Diencephalon (tissue), 1 donor: ENCODE results near the gene ANGEL1. TPM values are rescaled to one million over a fixed set of nuclear protein-coding genes. Genes with fewer than 3 reads are reported as not detected.

ENCODE experiments used
- total RNA-seq: library from RNA; depleted of rRNA; stranded (reverse); fragments of >200 nt; gene quantifications from one replicate; pipeline ENCODE4 v1.2.3, GENCODE V29; 2014

Gene ANGEL1, protein sequence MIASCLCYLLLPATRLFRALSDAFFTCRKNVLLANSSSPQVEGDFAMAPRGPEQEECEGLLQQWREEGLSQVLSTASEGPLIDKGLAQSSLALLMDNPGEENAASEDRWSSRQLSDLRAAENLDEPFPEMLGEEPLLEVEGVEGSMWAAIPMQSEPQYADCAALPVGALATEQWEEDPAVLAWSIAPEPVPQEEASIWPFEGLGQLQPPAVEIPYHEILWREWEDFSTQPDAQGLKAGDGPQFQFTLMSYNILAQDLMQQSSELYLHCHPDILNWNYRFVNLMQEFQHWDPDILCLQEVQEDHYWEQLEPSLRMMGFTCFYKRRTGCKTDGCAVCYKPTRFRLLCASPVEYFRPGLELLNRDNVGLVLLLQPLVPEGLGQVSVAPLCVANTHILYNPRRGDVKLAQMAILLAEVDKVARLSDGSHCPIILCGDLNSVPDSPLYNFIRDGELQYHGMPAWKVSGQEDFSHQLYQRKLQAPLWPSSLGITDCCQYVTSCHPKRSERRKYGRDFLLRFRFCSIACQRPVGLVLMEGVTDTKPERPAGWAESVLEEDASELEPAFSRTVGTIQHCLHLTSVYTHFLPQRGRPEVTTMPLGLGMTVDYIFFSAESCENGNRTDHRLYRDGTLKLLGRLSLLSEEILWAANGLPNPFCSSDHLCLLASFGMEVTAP
- 12.2 TPM for total RNA-seq

DNA sequence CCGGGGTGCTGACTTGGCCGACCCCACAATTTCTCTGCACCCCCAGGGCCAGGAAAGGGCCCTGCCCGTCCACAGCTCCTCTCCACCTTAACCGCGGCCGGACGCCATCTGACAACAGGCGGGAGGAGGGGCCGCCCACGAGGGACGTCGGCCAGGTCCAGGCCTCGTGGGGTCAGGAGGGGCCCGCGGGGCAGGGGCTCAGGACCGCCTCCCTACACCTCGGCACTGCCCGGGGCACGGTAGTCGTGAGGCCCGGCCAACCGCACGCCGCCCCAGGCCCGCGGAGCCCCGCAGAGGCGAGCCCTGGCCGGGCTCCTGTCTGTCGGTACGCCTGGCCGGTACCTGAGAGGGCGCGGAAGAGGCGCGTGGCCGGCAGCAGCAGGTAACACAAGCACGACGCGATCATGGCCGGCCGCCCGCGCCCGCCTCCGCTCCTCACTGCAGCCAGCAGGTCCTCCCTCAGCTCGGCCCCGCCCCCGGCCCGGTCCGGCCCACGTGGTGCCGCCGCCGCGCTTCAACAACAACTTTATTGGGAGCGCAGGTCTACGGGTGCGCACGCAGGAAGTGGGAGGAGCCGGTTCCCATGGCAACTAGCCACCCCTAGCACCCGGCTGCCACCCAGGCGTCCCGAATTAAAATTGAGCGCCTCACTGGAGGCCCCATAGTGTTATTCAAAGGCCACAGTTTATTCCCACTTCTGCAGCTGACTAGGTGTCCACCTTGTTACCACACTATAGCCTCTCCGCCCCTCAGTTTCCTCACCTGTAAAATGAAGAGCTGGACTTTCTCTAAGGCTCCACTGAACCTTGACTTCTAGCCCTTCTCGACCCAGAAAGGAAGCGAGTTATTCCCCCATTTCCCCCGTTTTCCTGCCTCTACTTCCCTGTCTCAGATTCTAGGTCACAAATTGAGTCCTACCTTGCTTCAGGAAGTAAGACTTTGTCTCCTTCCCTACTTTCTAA is at the start of gene ANGEL1:
ANGEL1 (minus strand) TSS at position 461 of the 962 bp plus-strand sequence; CDS start at position 406, 55 bp downstream.

DNA sequence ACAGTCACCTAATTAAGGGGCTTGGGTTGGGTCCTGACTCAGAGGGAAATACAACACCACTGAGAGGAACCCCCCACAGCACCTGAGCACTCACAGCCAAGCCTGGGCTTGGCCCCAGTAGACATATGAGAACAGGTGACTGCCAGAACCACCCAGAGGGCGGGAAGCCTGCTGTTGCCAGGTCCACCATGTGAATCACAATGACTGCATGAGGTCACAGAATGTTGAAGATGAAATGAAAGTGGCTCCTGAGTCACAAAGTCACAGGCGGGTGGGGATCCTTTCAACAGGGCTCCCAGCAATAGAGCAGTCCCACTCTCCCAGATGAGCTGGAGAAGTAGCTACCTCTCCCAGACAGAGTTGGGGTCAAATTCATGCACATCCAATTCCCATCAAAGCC is 13.4 kb upstream of the ANGEL1 start, which contains the start of gene LRRC74A:
LRRC74A (plus strand) TSS at position 287 of the 400 bp plus-strand sequence. CDS start 290 bp downstream, outside the sequence.

GRCh38 chr14:76761136-76761959 is 51.3 kb downstream of the ANGEL1 start, which contains the start of gene VASH1:
Gene VASH1, plus strand, starts transcription at chr14:76761468. Its CDS starts 1,354 bp downstream, at chr14:76762822.

Other genes starting within 250 kb of the ANGEL1 start
- 39.9 TPM for gene VASH1, start 51.4 kb downstream of the ANGEL1 start, total RNA-seq
- not detected for gene LRRC74A, start 13.5 kb upstream of the ANGEL1 start, total RNA-seq
- gene IRF2BPL, start 215.8 kb upstream of the ANGEL1 start, total RNA-seq, result 46.8 TPM